ENCODE results near the gene RABEP1. TPM values are rescaled to one million over a fixed set of nuclear protein-coding genes. Genes with fewer than 3 reads are reported as not detected.
A peak's percentile ranks its signal among the peaks of the same experiment; 100 is the strongest.

The RABEP1 gene
- total RNA-seq, 4 donors from 2014 or later, result 46.3 to 65.9 (median 55.8) TPM

- peak; percentile 59 for ATAC-seq (ENCODE audit: low FRiP score)
- DNase-seq (ENCODE audit: low spot score), result no peak
- TF ChIP-seq, protein P1, sequence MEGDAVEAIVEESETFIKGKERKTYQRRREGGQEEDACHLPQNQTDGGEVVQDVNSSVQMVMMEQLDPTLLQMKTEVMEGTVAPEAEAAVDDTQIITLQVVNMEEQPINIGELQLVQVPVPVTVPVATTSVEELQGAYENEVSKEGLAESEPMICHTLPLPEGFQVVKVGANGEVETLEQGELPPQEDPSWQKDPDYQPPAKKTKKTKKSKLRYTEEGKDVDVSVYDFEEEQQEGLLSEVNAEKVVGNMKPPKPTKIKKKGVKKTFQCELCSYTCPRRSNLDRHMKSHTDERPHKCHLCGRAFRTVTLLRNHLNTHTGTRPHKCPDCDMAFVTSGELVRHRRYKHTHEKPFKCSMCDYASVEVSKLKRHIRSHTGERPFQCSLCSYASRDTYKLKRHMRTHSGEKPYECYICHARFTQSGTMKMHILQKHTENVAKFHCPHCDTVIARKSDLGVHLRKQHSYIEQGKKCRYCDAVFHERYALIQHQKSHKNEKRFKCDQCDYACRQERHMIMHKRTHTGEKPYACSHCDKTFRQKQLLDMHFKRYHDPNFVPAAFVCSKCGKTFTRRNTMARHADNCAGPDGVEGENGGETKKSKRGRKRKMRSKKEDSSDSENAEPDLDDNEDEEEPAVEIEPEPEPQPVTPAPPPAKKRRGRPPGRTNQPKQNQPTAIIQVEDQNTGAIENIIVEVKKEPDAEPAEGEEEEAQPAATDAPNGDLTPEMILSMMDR (IDR thresholded peaks at IDR 0.05), result no peak
These were observed 646 bp downstream of the RABEP1 start for GRCh38 chr17:5282642-5283217.

DNA sequence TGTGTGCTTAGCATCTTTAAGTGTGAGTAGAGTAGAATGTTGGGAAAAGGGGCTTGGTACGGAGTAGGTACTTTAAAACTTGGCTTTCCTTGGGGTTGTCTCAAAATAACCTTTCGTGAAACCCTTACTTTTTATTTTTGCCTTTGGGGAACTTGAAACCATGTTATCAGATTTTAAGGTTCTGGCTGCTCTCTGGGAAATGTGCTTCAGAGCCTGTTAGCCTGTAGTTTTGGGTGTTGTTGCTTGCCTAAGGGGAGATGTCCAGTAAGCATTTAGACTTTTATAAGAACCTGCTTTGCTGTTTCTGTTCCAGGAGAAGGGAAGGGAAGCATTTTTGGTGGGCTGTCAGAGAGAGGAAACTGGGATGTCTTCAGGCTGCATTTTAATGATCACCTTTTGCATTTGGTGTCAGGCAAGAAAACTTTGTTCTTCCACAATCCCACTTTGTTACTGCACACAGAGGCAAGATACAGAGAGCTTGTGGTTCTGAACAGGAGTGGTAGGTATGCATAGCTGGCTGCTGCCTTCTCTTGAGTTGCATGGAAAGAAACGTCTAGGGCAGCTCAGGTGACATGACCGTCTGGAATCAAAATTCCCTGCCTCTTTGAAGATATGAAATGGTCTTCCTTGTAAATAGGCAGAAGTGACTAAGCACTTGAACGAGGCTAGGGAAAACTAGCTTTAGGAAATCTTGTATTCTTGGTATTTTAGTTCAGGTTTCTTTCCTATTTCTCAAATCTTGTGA lies 1.7 kb downstream of the RABEP1 start:
- ATAC-seq (ENCODE audit: low FRiP score), result no peak

DNA sequence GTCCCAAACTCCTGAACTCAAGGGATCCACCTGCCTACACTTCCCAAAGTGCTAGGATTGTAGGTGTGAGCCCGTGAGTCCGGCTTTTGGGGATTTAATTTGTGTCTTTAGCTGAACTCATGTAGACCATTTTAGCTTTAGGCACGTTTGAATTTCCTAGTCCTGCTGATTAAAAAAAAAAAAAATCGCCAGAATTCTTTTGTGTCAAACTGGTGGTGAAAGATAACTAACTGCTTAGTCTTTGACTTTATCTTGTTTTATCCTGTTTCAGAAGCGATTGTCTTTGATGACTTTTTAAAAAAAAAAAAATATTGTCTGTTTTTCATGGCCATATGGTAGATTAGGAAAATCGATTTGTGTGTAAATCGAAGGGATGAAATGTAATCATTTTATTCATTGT lies 2.6 kb downstream of the RABEP1 start:
- no peak for ATAC-seq (ENCODE audit: low FRiP score)

More for the DNA sequence above, 1.7 kb downstream of the RABEP1 start:
- no peak for DNase-seq (ENCODE audit: low spot score)
- TF ChIP-seq, protein P1 (IDR thresholded peaks at IDR 0.05), result no peak

DNA sequence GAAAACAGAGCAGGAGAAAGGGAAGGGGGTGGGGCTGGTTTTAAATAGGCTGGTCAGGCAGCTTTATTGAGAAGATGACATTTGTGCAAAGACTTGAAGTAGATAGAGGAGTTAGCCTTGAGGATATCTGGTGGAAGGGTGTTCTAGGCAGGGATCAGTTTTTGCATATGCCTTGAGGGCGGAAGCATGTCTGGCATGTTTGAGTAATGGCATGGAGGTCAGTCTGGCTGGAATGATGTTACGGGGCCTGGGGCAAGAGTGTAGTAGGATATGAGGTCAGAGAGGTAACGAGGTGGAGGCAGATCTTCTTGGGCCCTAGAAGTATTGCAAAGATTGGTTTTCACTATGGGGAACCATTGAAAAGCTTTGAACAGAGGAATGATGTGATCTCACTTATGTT lies 4.8 kb downstream of the RABEP1 start:
- DNase-seq (ENCODE audit: low spot score), result no peak
- no peak for ATAC-seq (ENCODE audit: low FRiP score)
- TF ChIP-seq, protein P1 (IDR thresholded peaks at IDR 0.05), result no peak

More for the DNA sequence above, 2.6 kb downstream of the RABEP1 start:
- TF ChIP-seq, protein P1 (IDR thresholded peaks at IDR 0.05), result no peak
- no peak for DNase-seq (ENCODE audit: low spot score)

- no peak for DNase-seq (ENCODE audit: low spot score)
- ATAC-seq (ENCODE audit: low FRiP score), result no peak
- TF ChIP-seq, protein P1 (IDR thresholded peaks at IDR 0.05), result no peak
These were observed 9.7 kb downstream of the RABEP1 start for GRCh38 chr17:5291683-5292350.

GRCh38 chr17:5297245-5297644 lies 15.2 kb downstream of the RABEP1 start:
- TF ChIP-seq, protein P1 (IDR thresholded peaks at IDR 0.05), result no peak
- ATAC-seq (ENCODE audit: low FRiP score) (no peak), DNase-seq (ENCODE audit: low spot score) (no peak)
